Osteoblast (primary cell): Measurements from ENCODE around the gene ZNF793. TPM values are rescaled to one million over a fixed set of nuclear protein-coding genes. Genes with fewer than 3 reads are reported as not detected.

ENCODE experiments used
- DNase-seq: peaks from one replicate; pipeline ENCODE4 v3.0.0; 2011; ENCODE audit warnings: low spot score, mixed read lengths; ENCODE audit not compliant: insufficient read length; ENCODE audit errors: missing footprints
- H2AFZ ChIP-seq: 2 replicates; pipeline ENCODE4 v1.6.0; 2011; ENCODE audit warnings: mild to moderate bottlenecking, low read length
- H3K27ac ChIP-seq: 2 replicates; pipeline ENCODE4 v1.5.1; 2011; ENCODE audit warnings: mild to moderate bottlenecking, low read depth, low read length, moderate library complexity
- H3K27me3 ChIP-seq: 2 replicates; pipeline ENCODE4 v1.6.0; 2012; ENCODE audit warnings: mild to moderate bottlenecking, control low read depth, inconsistent platforms, low read length, moderate library complexity; ENCODE audit not compliant: insufficient read depth
- H3K36me3 ChIP-seq: 2 replicates; pipeline ENCODE4 v1.5.1; 2011; ENCODE audit warnings: mild to moderate bottlenecking, low read length, control low read depth, moderate library complexity; ENCODE audit not compliant: insufficient read depth
- H3K4me1 ChIP-seq: 2 replicates; pipeline ENCODE4 v1.5.1; 2011; ENCODE audit warnings: mild to moderate bottlenecking, low read length, control low read depth, moderate library complexity; ENCODE audit not compliant: insufficient read depth
- H3K4me2 ChIP-seq: 2 replicates; pipeline ENCODE4 v1.6.0; 2011; ENCODE audit warnings: mild to moderate bottlenecking, low read length; ENCODE audit not compliant: insufficient read depth
- H3K4me3 ChIP-seq: fragments of 200-600 bp; sonication (generic); 3 replicates; pipeline ENCODE4 v1.5.1; 2012; ENCODE audit warnings: mild to moderate bottlenecking, low read length, inconsistent platforms; ENCODE audit not compliant: insufficient read depth
- H3K79me2 ChIP-seq: 2 replicates; pipeline ENCODE4 v1.6.0; 2012; ENCODE audit warnings: mild to moderate bottlenecking, low read length, control low read depth, inconsistent platforms; ENCODE audit not compliant: insufficient read depth
- H3K9me3 ChIP-seq: 2 replicates; pipeline ENCODE4 v1.5.1; 2011; ENCODE audit warnings: low read depth, low read length, control low read depth
- H4K20me1 ChIP-seq: 2 replicates; pipeline ENCODE4 v1.6.0; 2012; ENCODE audit warnings: mild to moderate bottlenecking, low read length, control low read depth; ENCODE audit not compliant: insufficient read depth
- total RNA-seq: library from RNA; depleted of rRNA; stranded (reverse); fragments of >200 nt; gene quantifications from 2 replicates; pipeline ENCODE4 v1.2.3, GENCODE V29; 2012
- TF ChIP-seq, protein P1 (sequence below): IDR thresholded peaks from 2 replicates; pipeline ENCODE4 v1.5.1; 2011; ENCODE audit warnings: mild to moderate bottlenecking, low read depth, low read length, moderate library complexity; ENCODE audit errors: extremely low read depth

The ZNF793 gene
- total RNA-seq = 1.8 and 2.1 TPM in 2 replicates

DNA sequence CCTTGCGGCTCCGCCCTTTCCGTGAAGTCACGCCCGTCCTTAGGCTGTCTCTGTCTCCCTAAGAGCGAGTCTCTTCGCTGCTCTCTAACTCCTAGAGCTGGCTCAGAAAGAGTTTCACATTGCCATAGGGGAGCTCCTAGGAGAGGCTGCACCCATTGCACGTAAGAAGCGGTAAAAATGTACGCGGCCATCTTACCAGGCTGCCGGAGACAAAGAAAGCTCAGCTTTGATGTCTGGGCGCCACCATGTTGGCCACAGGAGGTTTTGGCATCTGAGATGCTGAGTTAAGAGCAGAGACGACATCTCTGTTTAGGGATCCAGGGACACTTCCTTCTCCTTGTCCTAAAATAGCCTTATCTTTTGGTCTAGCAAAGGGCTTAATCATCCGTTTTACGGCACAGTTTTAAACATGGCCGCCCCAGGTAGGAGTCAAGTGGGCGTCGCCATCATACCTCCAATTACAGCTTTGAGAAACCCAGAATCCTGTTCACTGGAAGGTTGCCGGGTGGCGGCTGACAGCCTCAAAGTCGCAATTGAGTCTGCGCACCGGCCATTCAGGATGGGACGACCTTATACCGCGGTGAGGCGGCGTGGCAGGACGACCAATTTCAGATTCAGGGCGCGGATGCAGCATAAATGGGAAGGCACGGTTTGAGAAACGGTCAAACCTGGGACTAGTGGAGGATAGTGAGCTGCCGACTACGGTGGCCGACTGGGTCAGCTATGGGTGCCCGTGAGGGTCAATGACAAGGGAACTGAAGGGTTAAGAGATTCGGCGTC, at the start of gene ZNF793:
Gene ZNF793, plus strand, starts transcription at position 553 of the 780 bp plus-strand sequence. CDS start 16,501 bp downstream, outside the sequence.
- H3K9me3 ChIP-seq = no peaks in the 10 kb centered on the region
- H3K36me3 ChIP-seq = no peaks in the 10 kb centered on the region
- DNase-seq = peak; percentile 92
- peak within 1 kb of the TSS; percentile 99 for H2AFZ ChIP-seq
- H4K20me1 ChIP-seq = no peaks in the 10 kb centered on the region
- H3K79me2 ChIP-seq = no peaks in the 10 kb centered on the region
- peak within 1 kb of the TSS; percentile 92 for H3K4me2 ChIP-seq
- H3K4me1 ChIP-seq = no peaks in the 10 kb centered on the region
- peak within 1 kb of the TSS; percentile 79 for H3K4me3 ChIP-seq
- TF ChIP-seq, protein P1, sequence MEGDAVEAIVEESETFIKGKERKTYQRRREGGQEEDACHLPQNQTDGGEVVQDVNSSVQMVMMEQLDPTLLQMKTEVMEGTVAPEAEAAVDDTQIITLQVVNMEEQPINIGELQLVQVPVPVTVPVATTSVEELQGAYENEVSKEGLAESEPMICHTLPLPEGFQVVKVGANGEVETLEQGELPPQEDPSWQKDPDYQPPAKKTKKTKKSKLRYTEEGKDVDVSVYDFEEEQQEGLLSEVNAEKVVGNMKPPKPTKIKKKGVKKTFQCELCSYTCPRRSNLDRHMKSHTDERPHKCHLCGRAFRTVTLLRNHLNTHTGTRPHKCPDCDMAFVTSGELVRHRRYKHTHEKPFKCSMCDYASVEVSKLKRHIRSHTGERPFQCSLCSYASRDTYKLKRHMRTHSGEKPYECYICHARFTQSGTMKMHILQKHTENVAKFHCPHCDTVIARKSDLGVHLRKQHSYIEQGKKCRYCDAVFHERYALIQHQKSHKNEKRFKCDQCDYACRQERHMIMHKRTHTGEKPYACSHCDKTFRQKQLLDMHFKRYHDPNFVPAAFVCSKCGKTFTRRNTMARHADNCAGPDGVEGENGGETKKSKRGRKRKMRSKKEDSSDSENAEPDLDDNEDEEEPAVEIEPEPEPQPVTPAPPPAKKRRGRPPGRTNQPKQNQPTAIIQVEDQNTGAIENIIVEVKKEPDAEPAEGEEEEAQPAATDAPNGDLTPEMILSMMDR = no peak
- peak within 1 kb of the TSS; percentile 51 for H3K27ac ChIP-seq
- H3K27me3 ChIP-seq = no peaks in the 10 kb centered on the region

DNA sequence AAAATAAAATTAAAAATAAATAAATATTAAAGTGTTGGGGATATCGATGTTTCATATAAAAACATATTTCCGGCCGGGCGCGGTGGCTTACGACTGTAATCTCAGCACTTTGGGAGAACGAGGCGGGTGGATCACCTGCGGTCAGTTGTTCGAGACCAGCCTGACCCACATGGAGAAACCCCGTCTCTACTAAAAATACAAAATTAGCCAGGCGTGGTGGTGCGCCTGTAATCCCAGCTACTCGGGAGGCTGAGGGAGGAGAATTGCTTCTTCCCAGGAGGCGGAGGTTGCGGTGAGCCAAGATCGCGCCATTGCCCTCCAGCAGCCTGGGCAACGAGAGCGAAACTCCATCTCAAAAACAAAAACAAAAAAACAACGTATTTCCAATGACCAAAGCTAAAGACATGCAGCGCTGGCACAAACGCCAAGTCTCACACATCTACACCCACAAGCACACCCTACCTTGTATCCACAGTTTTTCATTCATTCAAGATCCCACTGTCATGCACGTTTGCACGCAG, 40.4 kb upstream of the ZNF793 start:
- Histone ChIP-seq H3K79me2 (peaks cover 19% of the 10 kb centered on the region), H3K27ac (peak overlapping the region; percentile 74), H4K20me1 (no peaks in the 10 kb centered on the region), H3K27me3 (no peaks in the 10 kb centered on the region), H3K9me3 (no peaks in the 10 kb centered on the region), H3K4me3 (peak overlapping the region; percentile 91), H3K4me1 (no peaks in the 10 kb centered on the region), H2AFZ (peak overlapping the region; percentile 94), H3K4me2 (peak overlapping the region; percentile 81), H3K36me3 (peaks cover 19% of the 10 kb centered on the region)
- TF ChIP-seq, protein P1 = no peak
- peak; percentile 43 for DNase-seq

DNA sequence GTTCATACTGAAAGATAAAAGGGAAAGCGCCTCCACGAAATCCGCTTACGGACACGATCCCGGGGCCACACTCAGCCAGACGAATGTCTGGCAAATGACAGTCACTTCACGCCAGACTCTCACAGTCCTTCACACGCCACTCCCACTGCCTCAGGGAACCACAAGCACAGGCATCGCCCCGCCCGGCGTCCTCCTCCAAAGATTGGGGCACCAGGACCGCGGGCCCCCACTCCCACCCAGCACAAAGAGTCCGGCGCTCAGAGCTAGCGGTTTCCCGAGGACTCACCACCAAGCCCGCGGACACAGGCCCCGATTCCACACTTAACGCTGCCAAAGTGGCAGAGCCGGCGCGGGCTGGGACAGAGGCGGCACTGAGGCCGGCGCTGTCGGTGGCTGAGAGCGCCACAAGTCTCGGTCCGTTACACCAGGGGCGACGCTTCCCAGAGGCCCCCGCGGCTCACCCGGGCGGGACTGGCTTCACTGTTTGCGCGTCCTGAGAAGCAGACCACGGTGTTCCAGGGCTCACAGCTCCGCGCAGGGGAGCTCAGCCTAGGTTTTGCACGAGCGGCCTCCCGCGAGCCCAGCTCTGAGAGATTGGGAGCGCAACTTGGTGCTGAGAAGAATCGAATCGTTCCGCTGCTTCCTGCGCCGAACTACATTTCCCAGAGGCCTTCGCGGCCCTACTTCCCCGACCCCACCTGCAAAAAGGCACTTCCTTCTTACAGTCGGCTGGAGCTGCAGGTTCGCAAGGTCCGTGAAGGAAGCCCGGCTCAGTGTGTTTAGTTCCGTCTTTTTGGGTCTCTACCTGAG, 39.7 kb upstream of the ZNF793 start, which contains the start of gene ZNF569:
Gene ZNF569, minus strand, starts transcription at position 647 of the 810 bp plus-strand sequence. CDS start 22,523 bp downstream, outside the sequence.
- TF ChIP-seq, protein P1 = no peak
- no peaks in the 10 kb centered on the region for H3K4me1 ChIP-seq

More for the DNA sequence above, 39.7 kb upstream of the ZNF793 start, which contains the start of gene ZNF569:
- peak; percentile 95 for DNase-seq
- Histone ChIP-seq H3K27me3 (no peaks in the 10 kb centered on the region), H3K9me3 (no peaks in the 10 kb centered on the region), H3K27ac (peak within 1 kb of the TSS; percentile 74), H3K4me2 (peak within 1 kb of the TSS; percentile 81), H4K20me1 (no peaks in the 10 kb centered on the region), H3K4me3 (peak within 1 kb of the TSS; percentile 91), H2AFZ (peak within 1 kb of the TSS; percentile 94), H3K36me3 (peaks cover 19% of the 10 kb centered on the region), H3K79me2 (peaks cover 22% of the 10 kb centered on the region)
